Measurements from ENCODE around the gene EFHC1.

EFHC1 gene

DNA sequence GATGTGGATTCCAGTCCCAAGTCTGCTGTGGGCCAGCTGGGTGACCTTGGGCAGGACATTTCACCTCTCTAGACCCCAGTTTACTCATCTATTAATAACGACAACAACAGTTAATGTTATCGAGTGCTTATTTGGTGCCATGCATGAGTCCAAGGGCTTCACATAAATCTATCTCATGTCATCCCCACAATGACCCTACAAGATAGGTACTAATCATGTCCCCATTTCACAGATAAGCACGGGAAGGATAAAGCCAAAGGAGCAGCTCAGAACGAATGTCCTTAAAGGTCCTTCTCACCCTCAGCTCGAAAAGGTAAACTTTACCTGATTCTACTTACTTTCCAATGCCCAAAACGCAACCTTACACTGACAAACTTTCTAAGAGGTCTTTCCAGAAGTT lies 121.0 kb downstream of the EFHC1 start:
- no peak overlapping the region for H3K27ac ChIP-seq (ENCODE audit: low read depth, low read length)
- no peaks in the 10 kb centered on the region for H3K36me3 ChIP-seq (ENCODE audit: control insufficient read depth in 1 of 2, insufficient read depth in 2 of 2, low read length in 2 of 2)
- H3K9ac ChIP-seq (ENCODE audit: low read depth in 1 of 2, low read length in 2 of 2) = no peak overlapping the region
- H3K9me3 ChIP-seq (ENCODE audit: control insufficient read depth in 1 of 2, low read length in 2 of 2) = no peaks in the 10 kb centered on the region
- H3K4me3 ChIP-seq (ENCODE audit: low read depth in 1 of 2, low read length in 2 of 2) = no peak overlapping the region
- H3K4me1 ChIP-seq (ENCODE audit: control insufficient read depth in 1 of 2, insufficient read depth in 2 of 2, low read length in 2 of 2) = peaks cover 26 to 37% of the 10 kb centered on the region in 2 donors
- no peaks in the 10 kb centered on the region for H3K27me3 ChIP-seq (ENCODE audit: control insufficient read depth in 1 of 2, insufficient read depth in 2 of 2, low read length in 2 of 2)

DNA sequence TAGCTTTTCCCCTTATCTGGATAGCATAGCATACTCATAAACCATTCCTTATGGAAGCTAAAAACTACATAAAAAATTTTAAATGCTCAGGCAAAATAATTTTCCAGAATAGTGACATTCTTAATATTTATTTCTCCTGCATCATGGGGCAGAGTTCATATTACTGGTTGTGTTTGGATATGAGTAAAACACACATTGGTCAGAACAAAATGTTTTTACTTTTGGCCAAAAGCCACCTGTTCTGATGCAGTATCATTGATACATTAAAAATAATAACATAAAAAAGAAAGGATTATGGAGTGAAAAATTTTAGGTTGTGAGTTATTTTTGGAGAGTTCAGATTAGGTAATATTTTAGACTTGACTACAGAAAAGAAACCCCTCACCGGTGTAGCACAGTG lies 123.1 kb downstream of the EFHC1 start:
- H3K9ac ChIP-seq (ENCODE audit: low read depth in 1 of 2, low read length in 2 of 2) = no peak overlapping the region
- H3K4me3 ChIP-seq (ENCODE audit: low read depth in 1 of 2, low read length in 2 of 2) = no peak overlapping the region
- no peaks in the 10 kb centered on the region for H3K27me3 ChIP-seq (ENCODE audit: control insufficient read depth in 1 of 2, insufficient read depth in 2 of 2, low read length in 2 of 2)
- H3K36me3 ChIP-seq (ENCODE audit: control insufficient read depth in 1 of 2, insufficient read depth in 2 of 2, low read length in 2 of 2) = no peaks in the 10 kb centered on the region
- H3K27ac ChIP-seq (ENCODE audit: low read depth, low read length) = no peak overlapping the region
- H3K4me1 ChIP-seq (ENCODE audit: control insufficient read depth in 1 of 2, insufficient read depth in 2 of 2, low read length in 2 of 2) = peaks cover 31 to 46% of the 10 kb centered on the region in 2 donors
- H3K9me3 ChIP-seq (ENCODE audit: control insufficient read depth in 1 of 2, low read length in 2 of 2) = no peaks in the 10 kb centered on the region

DNA sequence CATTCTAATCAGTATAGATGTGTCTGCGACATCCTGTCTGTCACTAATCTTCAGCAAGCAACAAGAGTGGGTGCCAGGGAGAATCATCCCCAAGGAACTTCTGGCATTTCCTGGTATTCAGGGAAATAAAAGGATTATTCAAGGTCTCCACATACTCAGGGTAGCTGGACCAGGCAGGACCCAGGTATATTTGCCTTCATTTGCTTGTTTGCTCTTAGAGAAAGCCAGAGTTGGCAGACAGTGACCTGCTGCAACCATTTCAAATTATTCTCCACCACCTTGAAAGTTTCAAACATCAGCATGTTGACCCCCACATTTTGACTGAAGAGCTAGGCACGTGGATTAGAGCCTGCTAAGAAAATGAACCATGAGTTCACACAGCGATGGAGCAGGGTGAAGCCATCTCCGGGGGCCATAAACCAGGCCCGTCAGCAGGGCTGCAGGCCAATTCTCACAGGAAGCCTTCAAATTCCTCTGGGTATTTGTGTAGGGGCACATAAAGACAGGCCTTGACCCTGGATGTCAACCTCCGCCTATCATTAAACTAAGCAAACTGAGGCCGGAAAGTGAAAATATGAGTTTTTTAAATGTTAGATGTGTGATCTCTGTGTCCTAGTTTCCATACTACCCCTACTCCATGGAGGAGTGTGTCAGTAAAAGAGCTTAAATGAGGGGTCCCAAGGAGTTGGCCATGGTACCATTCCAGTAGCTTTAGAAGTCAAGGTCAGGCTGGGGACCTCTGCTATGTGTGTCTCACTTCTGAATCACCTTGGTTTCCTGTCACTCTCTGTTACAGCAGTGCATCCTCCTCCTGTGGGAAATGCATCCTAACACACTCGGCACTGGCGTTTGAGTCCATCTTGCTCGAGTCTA lies 123.8 kb downstream of the EFHC1 start:
- H3K9ac ChIP-seq (ENCODE audit: low read depth in 1 of 2, low read length in 2 of 2) = no peak overlapping the region
- H3K4me1 ChIP-seq (ENCODE audit: control insufficient read depth in 1 of 2, insufficient read depth in 2 of 2, low read length in 2 of 2) = peaks cover 36 to 45% of the 10 kb centered on the region in 2 donors
- H3K4me3 ChIP-seq (ENCODE audit: low read depth in 1 of 2, low read length in 2 of 2) = no peak overlapping the region
- H3K36me3 ChIP-seq (ENCODE audit: control insufficient read depth in 1 of 2, insufficient read depth in 2 of 2, low read length in 2 of 2) = no peaks in the 10 kb centered on the region
- H3K27ac ChIP-seq (ENCODE audit: low read depth, low read length) = no peak overlapping the region
- H3K27me3 ChIP-seq (ENCODE audit: control insufficient read depth in 1 of 2, insufficient read depth in 2 of 2, low read length in 2 of 2) = no peaks in the 10 kb centered on the region
- no peaks in the 10 kb centered on the region for H3K9me3 ChIP-seq (ENCODE audit: control insufficient read depth in 1 of 2, low read length in 2 of 2)

DNA sequence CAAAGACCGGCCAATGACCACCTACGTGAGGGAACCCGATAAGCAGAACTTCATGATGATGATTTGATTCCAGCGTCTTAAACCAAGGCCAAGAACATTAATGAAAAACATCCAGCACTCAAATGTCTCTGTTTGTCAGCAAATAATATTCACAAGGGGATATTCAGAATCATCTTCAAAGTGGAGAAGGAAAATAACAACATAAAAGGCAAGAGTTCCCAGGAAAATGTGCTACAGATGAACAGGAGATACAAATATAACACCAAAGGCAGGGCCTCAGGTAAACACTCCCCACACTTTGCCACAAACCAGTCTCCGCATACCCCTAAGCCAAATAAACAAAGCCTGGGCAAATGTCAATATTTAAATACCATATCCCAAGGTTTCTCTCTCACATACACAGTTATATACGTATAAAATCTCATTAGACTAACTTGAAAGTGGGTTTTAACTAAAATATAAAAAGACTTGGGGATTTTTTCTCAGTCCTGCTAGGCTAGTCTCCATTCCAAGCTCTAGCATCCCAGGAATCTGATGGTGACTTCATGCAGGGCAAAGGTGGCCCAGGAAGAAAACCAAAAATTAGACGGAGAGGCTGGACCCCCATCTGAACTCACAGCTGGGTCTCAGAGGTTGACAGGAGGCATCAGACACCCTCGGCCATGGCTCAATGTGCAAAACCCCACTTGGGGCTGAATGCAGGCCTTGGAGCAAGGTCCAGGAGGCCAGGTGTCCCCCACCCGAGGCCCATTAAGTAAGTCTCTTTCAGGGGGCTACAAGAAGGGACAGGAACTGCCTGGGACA lies 124.7 kb downstream of the EFHC1 start:
- H3K27ac ChIP-seq (ENCODE audit: low read depth, low read length) = no peak overlapping the region
- H3K4me3 ChIP-seq (ENCODE audit: low read depth in 1 of 2, low read length in 2 of 2) = no peak overlapping the region
- no peaks in the 10 kb centered on the region for H3K9me3 ChIP-seq (ENCODE audit: control insufficient read depth in 1 of 2, low read length in 2 of 2)
- no peak overlapping the region for H3K9ac ChIP-seq (ENCODE audit: low read depth in 1 of 2, low read length in 2 of 2)
- H3K4me1 ChIP-seq (ENCODE audit: control insufficient read depth in 1 of 2, insufficient read depth in 2 of 2, low read length in 2 of 2) = peaks cover 43 to 45% of the 10 kb centered on the region in 2 donors
- no peaks in the 10 kb centered on the region for H3K36me3 ChIP-seq (ENCODE audit: control insufficient read depth in 1 of 2, insufficient read depth in 2 of 2, low read length in 2 of 2)
- no peaks in the 10 kb centered on the region for H3K27me3 ChIP-seq (ENCODE audit: control insufficient read depth in 1 of 2, insufficient read depth in 2 of 2, low read length in 2 of 2)

DNA sequence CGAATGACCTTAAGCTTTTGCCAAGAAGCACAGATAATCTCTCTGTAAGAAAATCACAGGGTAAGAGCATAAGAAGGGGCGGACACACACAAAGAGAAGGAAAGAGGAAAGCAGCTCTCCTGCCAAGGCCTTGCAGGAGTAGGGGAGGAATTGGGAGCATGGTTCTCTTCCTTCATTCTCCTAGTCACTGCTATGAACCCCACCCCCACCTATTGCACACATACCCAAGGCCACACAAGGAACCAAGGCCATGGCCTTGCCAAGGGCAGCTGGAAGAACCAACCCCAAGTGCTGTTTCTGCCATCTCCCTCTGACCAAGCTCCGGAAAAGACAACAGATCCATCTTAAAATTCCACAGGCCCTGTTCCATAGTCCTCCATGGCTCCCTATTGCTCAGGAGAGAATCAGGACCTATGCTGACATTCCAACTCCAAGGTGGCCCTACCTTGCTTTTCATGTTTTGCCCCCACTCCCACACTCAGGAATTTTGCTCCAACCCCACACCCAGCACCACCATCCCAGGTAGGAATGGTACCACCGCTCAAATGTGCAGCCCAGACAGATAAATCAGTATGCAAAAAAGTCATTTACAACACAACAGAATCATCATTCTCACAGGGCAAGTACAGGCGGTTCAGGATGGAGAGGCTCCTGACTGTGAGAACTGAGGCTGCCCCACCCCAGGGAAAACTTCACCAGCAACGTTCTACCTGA lies 125.4 kb downstream of the EFHC1 start:
- no peaks in the 10 kb centered on the region for H3K27me3 ChIP-seq (ENCODE audit: control insufficient read depth in 1 of 2, insufficient read depth in 2 of 2, low read length in 2 of 2)
- H3K27ac ChIP-seq (ENCODE audit: low read depth, low read length) = no peak overlapping the region
- no peak overlapping the region for H3K9ac ChIP-seq (ENCODE audit: low read depth in 1 of 2, low read length in 2 of 2)
- H3K4me3 ChIP-seq (ENCODE audit: low read depth in 1 of 2, low read length in 2 of 2) = no peak overlapping the region
- H3K4me1 ChIP-seq (ENCODE audit: control insufficient read depth in 1 of 2, insufficient read depth in 2 of 2, low read length in 2 of 2) = peaks cover 49 to 52% of the 10 kb centered on the region in 2 donors
- H3K9me3 ChIP-seq (ENCODE audit: control insufficient read depth in 1 of 2, low read length in 2 of 2) = no peaks in the 10 kb centered on the region
- H3K36me3 ChIP-seq (ENCODE audit: control insufficient read depth in 1 of 2, insufficient read depth in 2 of 2, low read length in 2 of 2) = no peaks in the 10 kb centered on the region

DNA sequence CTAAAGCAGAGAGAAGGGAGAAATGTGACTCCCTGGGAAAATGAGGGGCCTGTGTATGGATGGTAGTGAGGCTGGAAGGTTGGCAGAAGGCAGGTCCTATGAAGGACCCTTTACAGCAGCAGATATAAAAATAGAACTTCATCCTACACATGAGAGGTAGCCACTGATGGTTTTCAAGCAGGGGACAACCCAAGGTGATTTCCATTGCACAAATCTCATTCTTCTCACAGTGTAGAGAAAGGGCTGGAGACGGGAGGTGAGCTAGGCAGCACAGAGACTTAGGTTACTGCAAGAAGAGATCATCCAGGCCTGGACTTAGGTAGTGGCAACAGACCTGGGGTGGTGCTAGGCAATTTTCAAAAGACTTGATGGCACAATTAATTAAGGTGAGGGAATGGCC lies 126.0 kb downstream of the EFHC1 start:
- H3K27me3 ChIP-seq (ENCODE audit: control insufficient read depth in 1 of 2, insufficient read depth in 2 of 2, low read length in 2 of 2) = no peaks in the 10 kb centered on the region
- H3K27ac ChIP-seq (ENCODE audit: low read depth, low read length) = no peak overlapping the region
- H3K4me1 ChIP-seq (ENCODE audit: control insufficient read depth in 1 of 2, insufficient read depth in 2 of 2, low read length in 2 of 2) = peaks cover 52 to 58% of the 10 kb centered on the region in 2 donors

DNA sequence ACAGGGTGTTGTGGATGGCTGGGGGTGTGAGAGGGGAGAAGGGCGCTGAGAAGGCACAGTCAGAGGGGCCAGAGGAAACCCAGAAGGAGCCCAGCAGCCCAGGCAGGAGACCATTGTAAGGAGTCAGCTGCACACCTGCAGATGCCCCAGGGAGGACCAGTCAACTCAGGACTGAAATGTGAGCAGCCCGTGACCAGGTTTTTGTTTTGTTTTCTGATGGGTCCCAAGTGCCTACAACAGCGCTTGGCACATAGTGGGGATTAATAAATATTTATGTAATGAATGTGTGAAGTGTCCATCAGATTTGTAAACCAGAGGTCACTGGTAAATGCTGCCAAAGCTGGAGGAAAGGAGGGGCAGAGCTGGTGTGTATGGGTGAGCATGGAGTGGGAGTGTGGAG lies 126.5 kb downstream of the EFHC1 start:
- no peaks in the 10 kb centered on the region for H3K27me3 ChIP-seq (ENCODE audit: control insufficient read depth in 1 of 2, insufficient read depth in 2 of 2, low read length in 2 of 2)
- H3K27ac ChIP-seq (ENCODE audit: low read depth, low read length) = no peak overlapping the region
- H3K4me3 ChIP-seq (ENCODE audit: low read depth in 1 of 2, low read length in 2 of 2) = no peak overlapping the region
- no peaks in the 10 kb centered on the region for H3K9me3 ChIP-seq (ENCODE audit: control insufficient read depth in 1 of 2, low read length in 2 of 2)
- no peaks in the 10 kb centered on the region for H3K36me3 ChIP-seq (ENCODE audit: control insufficient read depth in 1 of 2, insufficient read depth in 2 of 2, low read length in 2 of 2)
- peaks cover 57 to 63% of the 10 kb centered on the region in 2 donors for H3K4me1 ChIP-seq (ENCODE audit: control insufficient read depth in 1 of 2, insufficient read depth in 2 of 2, low read length in 2 of 2)
- H3K9ac ChIP-seq (ENCODE audit: low read depth in 1 of 2, low read length in 2 of 2) = no peak overlapping the region

More for the DNA sequence above, 126.0 kb downstream of the EFHC1 start:
- no peaks in the 10 kb centered on the region for H3K36me3 ChIP-seq (ENCODE audit: control insufficient read depth in 1 of 2, insufficient read depth in 2 of 2, low read length in 2 of 2)
- no peak overlapping the region for H3K9ac ChIP-seq (ENCODE audit: low read depth in 1 of 2, low read length in 2 of 2)
- no peaks in the 10 kb centered on the region for H3K9me3 ChIP-seq (ENCODE audit: control insufficient read depth in 1 of 2, low read length in 2 of 2)
- no peak overlapping the region for H3K4me3 ChIP-seq (ENCODE audit: low read depth in 1 of 2, low read length in 2 of 2)

DNA sequence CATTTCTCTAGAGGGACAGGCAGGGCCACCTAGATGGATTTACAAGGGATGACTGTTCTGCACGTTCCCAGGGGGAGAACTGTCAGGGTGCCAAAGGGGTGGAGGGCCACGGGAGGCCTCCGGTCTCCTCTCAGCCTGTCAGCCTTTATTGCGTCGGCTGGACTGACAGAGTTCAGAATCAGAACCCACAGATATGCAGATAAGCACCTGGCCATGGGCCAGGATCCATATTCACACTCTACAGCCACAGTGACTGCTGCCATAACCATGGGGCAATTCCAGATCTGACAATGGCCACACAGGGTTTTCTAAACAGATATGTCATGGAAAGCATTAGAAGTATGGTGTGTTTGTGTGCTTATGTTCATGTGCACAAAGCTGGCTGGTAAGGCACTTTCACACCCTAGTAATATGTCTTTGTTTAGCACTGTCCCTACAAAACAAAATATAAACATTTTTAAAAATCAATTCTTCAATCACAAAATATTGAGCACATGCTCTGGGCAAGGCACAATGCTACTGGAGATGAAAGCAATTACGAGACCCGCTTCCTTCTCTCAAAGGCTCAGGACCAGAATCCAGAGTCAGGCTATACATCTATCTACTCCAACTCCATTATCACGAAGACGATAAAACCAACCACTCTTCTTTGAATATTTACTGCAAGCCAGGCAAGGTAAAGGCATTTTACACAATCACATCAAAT lies 127.7 kb downstream of the EFHC1 start:
- Histone ChIP-seq H3K27ac (ENCODE audit: low read depth, low read length) (no peak overlapping the region), H3K27me3 (ENCODE audit: control insufficient read depth in 1 of 2, insufficient read depth in 2 of 2, low read length in 2 of 2) (no peaks in the 10 kb centered on the region), H3K9ac (ENCODE audit: low read depth in 1 of 2, low read length in 2 of 2) (no peak overlapping the region), H3K4me3 (ENCODE audit: low read depth in 1 of 2, low read length in 2 of 2) (no peak overlapping the region), H3K4me1 (ENCODE audit: control insufficient read depth in 1 of 2, insufficient read depth in 2 of 2, low read length in 2 of 2) (peaks cover 68 to 74% of the 10 kb centered on the region in 2 donors), H3K36me3 (ENCODE audit: control insufficient read depth in 1 of 2, insufficient read depth in 2 of 2, low read length in 2 of 2) (no peaks in the 10 kb centered on the region), H3K9me3 (ENCODE audit: control insufficient read depth in 1 of 2, low read length in 2 of 2) (no peaks in the 10 kb centered on the region)

DNA sequence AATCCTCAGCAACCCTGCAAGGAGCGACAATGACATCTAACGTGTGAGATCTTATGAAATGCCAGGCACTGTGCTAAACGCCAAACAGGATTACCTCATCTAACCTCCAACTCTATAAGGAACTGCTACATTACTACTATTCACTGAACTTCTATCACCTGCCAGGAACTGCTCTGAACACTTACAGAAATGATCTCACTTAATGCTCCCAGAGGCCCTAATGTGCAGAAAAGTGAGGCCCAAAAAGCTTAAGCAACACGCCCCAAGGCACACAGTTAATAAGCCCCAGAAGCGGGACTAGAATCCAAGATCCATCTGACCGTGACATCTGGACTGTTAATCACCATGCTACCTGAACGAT lies 128.2 kb downstream of the EFHC1 start:
- Histone ChIP-seq H3K9ac (ENCODE audit: low read depth in 1 of 2, low read length in 2 of 2) (no peak overlapping the region), H3K4me1 (ENCODE audit: control insufficient read depth in 1 of 2, insufficient read depth in 2 of 2, low read length in 2 of 2) (peaks cover 74% of the 10 kb centered on the region in 2 donors), H3K27ac (ENCODE audit: low read depth, low read length) (no peak overlapping the region), H3K36me3 (ENCODE audit: control insufficient read depth in 1 of 2, insufficient read depth in 2 of 2, low read length in 2 of 2) (no peaks in the 10 kb centered on the region), H3K27me3 (ENCODE audit: control insufficient read depth in 1 of 2, insufficient read depth in 2 of 2, low read length in 2 of 2) (no peaks in the 10 kb centered on the region), H3K9me3 (ENCODE audit: control insufficient read depth in 1 of 2, low read length in 2 of 2) (no peaks in the 10 kb centered on the region), H3K4me3 (ENCODE audit: low read depth in 1 of 2, low read length in 2 of 2) (no peak overlapping the region)

Data from duodenal mucosa (tissue), 2 donors.